B cell (primary cell): ENCODE measurements around the gene SH3TC1.

Source experiments
- CTCF ChIP-seq: fragments of 200-600 bp; IDR thresholded peaks from one replicate; pipeline ENCODE4 v1.8.0; 2022; ENCODE audit warnings: antibody characterized with exemption, mild to moderate bottlenecking
- EZH2 ChIP-seq: IDR thresholded peaks from 2 replicates; pipeline ENCODE4 v1.6.1; 2012; ENCODE audit warnings: borderline replicate concordance, low read depth, mild to moderate bottlenecking, moderate library complexity, low read length; ENCODE audit not compliant: insufficient read depth, poor library complexity, severe bottlenecking

DNA sequence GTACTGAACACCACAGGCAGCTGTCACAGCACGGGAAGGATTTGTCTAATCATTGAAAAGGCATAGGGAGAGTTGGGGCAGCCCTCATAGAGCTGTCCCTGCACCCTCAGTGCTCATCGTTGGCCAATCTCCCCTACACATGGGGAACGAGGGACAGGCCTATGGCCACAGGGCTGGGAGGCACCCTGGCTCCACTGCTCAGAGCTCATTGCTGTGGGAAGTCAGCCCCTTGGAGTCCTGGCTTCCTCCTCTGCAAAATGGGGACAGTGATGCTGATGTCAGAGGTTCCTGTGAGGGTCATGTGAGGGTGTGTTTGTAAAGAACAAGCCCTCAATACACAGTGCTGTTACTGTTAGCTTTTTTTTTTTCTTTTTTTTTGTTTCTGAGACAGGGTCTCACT lies 51.1 kb downstream of the SH3TC1 start:
- TF ChIP-seq CTCF (no peak), EZH2 (no peak)
